Neural cell (in vitro differentiated cells): ENCODE measurements around the gene MAML3. TPM values are rescaled to one million over a fixed set of nuclear protein-coding genes. Genes with fewer than 3 reads are reported as not detected.

ENCODE experiments used
- H2AFZ ChIP-seq: fragments of 200-600, 300-800 bp; sonication (generic), shearing (Covaris generic); 2 replicates; pipeline ENCODE4 v1.6.0; 2014; ENCODE audit warnings: low read depth, mild to moderate bottlenecking, antibody characterized with exemption, low read length, moderate library complexity
- H3F3A ChIP-seq: fragments of 200-600 bp; shearing (Covaris generic); 2 replicates; pipeline ENCODE4 v1.6.1; 2016; ENCODE audit warnings: mild to moderate bottlenecking, moderate library complexity, mixed read lengths, antibody characterized with exemption, low read length; ENCODE audit not compliant: insufficient read depth, poor library complexity, severe bottlenecking
- H3K27ac ChIP-seq: fragments of 200-600, 300-800 bp; sonication (generic), shearing (Covaris generic); 2 replicates; pipeline ENCODE4 v1.5.1; 2014; ENCODE audit warnings: mild to moderate bottlenecking, low read length, moderate library complexity
- H3K27me3 ChIP-seq: fragments of 300-800, 200-600 bp; sonication (generic), shearing (Covaris generic); 2 replicates; pipeline ENCODE4 v1.6.0; 2014; ENCODE audit warnings: mild to moderate bottlenecking, low read depth, low read length, moderate library complexity; ENCODE audit not compliant: insufficient read depth
- H3K36me3 ChIP-seq: fragments of 300-800, 200-600 bp; sonication (generic), shearing (Covaris generic); 2 replicates; pipeline ENCODE4 v1.5.1; 2014; ENCODE audit warnings: mild to moderate bottlenecking, antibody characterized with exemption, low read length, moderate library complexity; ENCODE audit not compliant: insufficient read depth
- H3K4me2 ChIP-seq: fragments of 300-800, 200-600 bp; sonication (generic), shearing (Covaris generic); 2 replicates; pipeline ENCODE4 v1.6.0; 2014; ENCODE audit warnings: mild to moderate bottlenecking, low read length
- H3K4me3 ChIP-seq: fragments of 300-800, 200-600 bp; sonication (generic), shearing (Covaris generic); 2 replicates; pipeline ENCODE4 v1.5.1; 2014; ENCODE audit warnings: mild to moderate bottlenecking, low read length, moderate library complexity
- H3K79me2 ChIP-seq: fragments of 200-600 bp; shearing (Covaris generic); replicated peaks from 2 replicates; pipeline ENCODE4 v1.6.0; 2014; ENCODE audit warnings: mild to moderate bottlenecking, low read length, moderate library complexity; ENCODE audit not compliant: insufficient read depth
- H3K9ac ChIP-seq: fragments of 300-800, 200-600 bp; sonication (generic), shearing (Covaris generic); 2 replicates; pipeline ENCODE4 v1.6.1; 2016; ENCODE audit warnings: mild to moderate bottlenecking, low read length, mixed read lengths
- H3K9me2 ChIP-seq: fragments of 200-600 bp; shearing (Covaris generic); 2 replicates; pipeline ENCODE4 v1.6.1; 2016; ENCODE audit warnings: mild to moderate bottlenecking, low read length, mixed read lengths; ENCODE audit not compliant: insufficient read depth
- H3K9me3 ChIP-seq: fragments of 200-600, 300-800 bp; sonication (generic), shearing (Covaris generic); 2 replicates; pipeline ENCODE4 v1.6.1; 2016; ENCODE audit warnings: mild to moderate bottlenecking, mixed run types, low read length, moderate library complexity, mixed read lengths
- H4K20me1 ChIP-seq: fragments of 200-600 bp; shearing (Covaris generic); 2 replicates; pipeline ENCODE4 v1.6.1; 2016; ENCODE audit warnings: mild to moderate bottlenecking, mixed run types; ENCODE audit not compliant: insufficient read depth
- EP300 ChIP-seq: fragments of 450-650 bp; conservative IDR thresholded peaks from 2 replicates; pipeline ENCODE4 v1.6.1; 2014; ENCODE audit warnings: antibody characterized with exemption, mild to moderate bottlenecking, moderate library complexity; ENCODE audit not compliant: poor library complexity, severe bottlenecking
- EZH2 ChIP-seq: fragments of 200-600, 300-800 bp; shearing (Covaris generic), sonication (generic); IDR thresholded peaks from 2 replicates; pipeline ENCODE4 v1.6.1; 2014; ENCODE audit warnings: antibody characterized with exemption, low read length, borderline replicate concordance, mild to moderate bottlenecking; ENCODE audit not compliant: insufficient read depth, poor library complexity, severe bottlenecking
- MXI1 ChIP-seq: fragments of 450-650 bp; conservative IDR thresholded peaks from 2 replicates; pipeline ENCODE4 v1.6.1; 2014; ENCODE audit warnings: antibody characterized with exemption, mild to moderate bottlenecking; ENCODE audit not compliant: poor library complexity, severe bottlenecking
- POLR2AphosphoS5 ChIP-seq: IDR thresholded peaks from 2 replicates; pipeline ENCODE4 v1.6.1; 2012
- RAD21 ChIP-seq: fragments of 450-650 bp; conservative IDR thresholded peaks from 2 replicates; pipeline ENCODE4 v1.6.1; 2014; ENCODE audit warnings: antibody characterized with exemption, mild to moderate bottlenecking, moderate library complexity
- REST ChIP-seq: IDR thresholded peaks from 2 replicates; pipeline ENCODE4 v1.6.1; 2012; ENCODE audit warnings: borderline replicate concordance
- SMC3 ChIP-seq: fragments of 450-650 bp; conservative IDR thresholded peaks from 2 replicates; pipeline ENCODE4 v1.6.1; 2014; ENCODE audit warnings: antibody characterized with exemption, mild to moderate bottlenecking, moderate library complexity; ENCODE audit not compliant: poor library complexity
- TAF1 ChIP-seq: IDR thresholded peaks from 2 replicates; pipeline ENCODE4 v1.6.1; 2012; ENCODE audit warnings: low read depth
- polyA plus RNA-seq: library from polyadenylated mRNA; depleted of rRNA; stranded (reverse); fragments of >200 nt; gene quantifications from 2 replicates; pipeline ENCODE4 v1.2.3, GENCODE V29; 2014
- TF ChIP-seq, protein P1 (sequence below): fragments of 450-650 bp; IDR thresholded peaks from 2 replicates; pipeline ENCODE4 v1.5.1; 2014; ENCODE audit warnings: antibody characterized with exemption, mild to moderate bottlenecking, moderate library complexity; ENCODE audit not compliant: poor library complexity, severe bottlenecking

The MAML3 gene
- polyA plus RNA-seq, 1 donor from 2014 or later = 10.2 TPM

DNA sequence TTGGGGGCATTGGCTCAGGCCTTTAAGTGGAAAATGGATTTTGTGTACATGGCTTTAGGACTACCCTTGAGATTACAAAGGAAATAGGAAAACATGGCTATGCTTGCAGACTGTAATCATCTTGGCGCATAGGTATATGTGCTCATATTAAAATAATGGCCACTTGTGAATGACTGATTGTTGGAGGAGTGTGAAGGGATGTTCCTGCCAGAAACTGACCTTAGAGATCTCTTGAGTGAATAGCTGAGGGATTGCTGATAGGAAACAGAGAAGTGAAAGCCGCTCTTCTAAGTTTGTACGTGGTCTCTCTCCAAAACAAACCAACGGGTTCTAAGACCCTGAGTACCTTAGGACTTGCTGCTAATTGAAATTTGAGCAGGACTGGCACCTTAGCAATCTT lies 302.3 kb downstream of the MAML3 start:
- Histone ChIP-seq H3K9ac (no peak overlapping the region), H4K20me1 (no peaks in the 10 kb centered on the region), H2AFZ (no peak overlapping the region), H3K9me3 (no peaks in the 10 kb centered on the region), H3K4me2 (no peak overlapping the region), H3K27me3 (no peaks in the 10 kb centered on the region), H3K36me3 (no peaks in the 10 kb centered on the region), H3K9me2 (no peaks in the 10 kb centered on the region), H3K79me2 (no peaks in the 10 kb centered on the region), H3K27ac (no peak overlapping the region), H3F3A (peaks cover 12% of the 10 kb centered on the region), H3K4me3 (no peak overlapping the region)
- TF ChIP-seq, protein P1, sequence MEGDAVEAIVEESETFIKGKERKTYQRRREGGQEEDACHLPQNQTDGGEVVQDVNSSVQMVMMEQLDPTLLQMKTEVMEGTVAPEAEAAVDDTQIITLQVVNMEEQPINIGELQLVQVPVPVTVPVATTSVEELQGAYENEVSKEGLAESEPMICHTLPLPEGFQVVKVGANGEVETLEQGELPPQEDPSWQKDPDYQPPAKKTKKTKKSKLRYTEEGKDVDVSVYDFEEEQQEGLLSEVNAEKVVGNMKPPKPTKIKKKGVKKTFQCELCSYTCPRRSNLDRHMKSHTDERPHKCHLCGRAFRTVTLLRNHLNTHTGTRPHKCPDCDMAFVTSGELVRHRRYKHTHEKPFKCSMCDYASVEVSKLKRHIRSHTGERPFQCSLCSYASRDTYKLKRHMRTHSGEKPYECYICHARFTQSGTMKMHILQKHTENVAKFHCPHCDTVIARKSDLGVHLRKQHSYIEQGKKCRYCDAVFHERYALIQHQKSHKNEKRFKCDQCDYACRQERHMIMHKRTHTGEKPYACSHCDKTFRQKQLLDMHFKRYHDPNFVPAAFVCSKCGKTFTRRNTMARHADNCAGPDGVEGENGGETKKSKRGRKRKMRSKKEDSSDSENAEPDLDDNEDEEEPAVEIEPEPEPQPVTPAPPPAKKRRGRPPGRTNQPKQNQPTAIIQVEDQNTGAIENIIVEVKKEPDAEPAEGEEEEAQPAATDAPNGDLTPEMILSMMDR = no peak
- TF ChIP-seq EZH2 (no peak), POLR2AphosphoS5 (no peak), RAD21 (no peak), EP300 (no peak), REST (no peak), SMC3 (no peak), MXI1 (no peak), TAF1 (no peak)

DNA sequence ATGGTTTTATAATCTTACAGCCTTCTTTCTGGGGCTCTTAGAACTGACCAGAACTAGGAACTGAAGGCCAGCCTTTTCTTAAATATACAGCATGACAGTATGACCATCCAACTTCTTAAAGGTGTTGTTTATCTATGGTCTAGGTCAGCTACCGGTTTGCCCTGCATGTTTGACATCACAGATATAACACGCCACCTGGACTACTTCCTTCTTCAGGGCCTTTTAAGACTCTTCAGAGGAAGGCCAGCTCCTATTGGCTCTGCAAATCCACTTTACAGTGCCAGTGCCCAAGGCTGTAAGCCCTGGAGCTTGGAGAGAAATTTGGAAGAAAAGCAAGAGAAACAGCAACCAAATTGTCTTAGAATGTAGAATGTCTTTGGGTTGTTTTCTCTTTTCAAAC lies 302.9 kb downstream of the MAML3 start:
- Histone ChIP-seq H2AFZ (no peak overlapping the region), H3K9ac (no peak overlapping the region), H3K79me2 (no peaks in the 10 kb centered on the region), H3K36me3 (no peaks in the 10 kb centered on the region), H3K27me3 (no peaks in the 10 kb centered on the region), H3F3A (peaks cover 12% of the 10 kb centered on the region), H4K20me1 (no peaks in the 10 kb centered on the region), H3K4me3 (no peak overlapping the region), H3K9me3 (no peaks in the 10 kb centered on the region), H3K27ac (no peak overlapping the region), H3K9me2 (no peaks in the 10 kb centered on the region), H3K4me2 (no peak overlapping the region)
- TF ChIP-seq EP300 (no peak), REST (no peak), RAD21 (no peak), EZH2 (no peak)
- TF ChIP-seq, protein P1 = no peak
